ENCODE measurements around the gene COL27A1.

GRCh38 chr9:114164191-114164794 is 9.0 kb downstream of the COL27A1 start:
- no peak for TF ChIP-seq CTCF (conservative IDR thresholded peaks at IDR 0.05; ENCODE audit: low read length)
- TF ChIP-seq EZH2phosphoT487 (IDR thresholded peaks at IDR 0.05; ENCODE audit: borderline replicate concordance, low read depth, low read length): no peak
